Myocyte (in vitro differentiated cells): ENCODE results near the gene HNRNPAB. TPM values are rescaled to one million over a fixed set of nuclear protein-coding genes. Genes with fewer than 3 reads are reported as not detected.
A peak's percentile ranks its signal among the peaks of the same experiment; 100 is the strongest.
"Not testable (repeated sequence)": the region's sequence is repeated elsewhere in the genome, so short reads cannot be mapped to it uniquely, and the experiment has no call there.

Experiments
- DNase-seq: peaks from one replicate; pipeline ENCODE4 v3.0.0-alpha.2; 2012; ENCODE audit warnings: low read depth
- total RNA-seq: library from RNA; depleted of rRNA; stranded (reverse); fragments of >200 nt; gene quantifications from 2 replicates; pipeline ENCODE4 v1.2.3, GENCODE V29; 2014

The HNRNPAB gene
- total RNA-seq, 1 donor from 2014 or later = 88.0 TPM

DNA sequence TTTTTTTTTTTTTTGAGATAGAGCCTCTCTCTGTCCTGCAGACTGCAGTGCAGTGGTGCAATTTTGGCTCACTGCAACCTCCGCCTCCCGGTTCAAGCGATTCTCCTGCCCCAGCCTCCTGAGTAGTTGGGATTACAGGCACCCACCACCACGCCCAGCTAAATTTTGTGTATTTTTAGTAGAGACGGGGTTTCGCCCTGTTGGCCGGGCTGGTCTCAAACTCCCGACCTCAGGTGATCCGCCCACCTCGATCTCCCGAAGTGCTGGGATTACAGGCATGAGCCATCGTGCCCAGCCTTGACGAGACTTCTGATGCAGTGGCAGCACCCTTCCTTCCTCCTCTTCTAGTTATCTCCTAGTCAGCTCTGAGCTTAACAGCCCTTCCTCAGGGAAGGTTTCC lies 24.8 kb downstream of the HNRNPAB start:
- DNase-seq = not testable (repeated sequence)

GRCh38 chr5:178229861-178230260 lies 25.5 kb downstream of the HNRNPAB start:
- no peak for DNase-seq

- DNase-seq = peak; percentile 64
Observed at GRCh38 chr5:178230879-178231538, 26.7 kb downstream of the HNRNPAB start.

- no peak for DNase-seq
Observed at GRCh38 chr5:178231539-178232123, 27.3 kb downstream of the HNRNPAB start.

DNA sequence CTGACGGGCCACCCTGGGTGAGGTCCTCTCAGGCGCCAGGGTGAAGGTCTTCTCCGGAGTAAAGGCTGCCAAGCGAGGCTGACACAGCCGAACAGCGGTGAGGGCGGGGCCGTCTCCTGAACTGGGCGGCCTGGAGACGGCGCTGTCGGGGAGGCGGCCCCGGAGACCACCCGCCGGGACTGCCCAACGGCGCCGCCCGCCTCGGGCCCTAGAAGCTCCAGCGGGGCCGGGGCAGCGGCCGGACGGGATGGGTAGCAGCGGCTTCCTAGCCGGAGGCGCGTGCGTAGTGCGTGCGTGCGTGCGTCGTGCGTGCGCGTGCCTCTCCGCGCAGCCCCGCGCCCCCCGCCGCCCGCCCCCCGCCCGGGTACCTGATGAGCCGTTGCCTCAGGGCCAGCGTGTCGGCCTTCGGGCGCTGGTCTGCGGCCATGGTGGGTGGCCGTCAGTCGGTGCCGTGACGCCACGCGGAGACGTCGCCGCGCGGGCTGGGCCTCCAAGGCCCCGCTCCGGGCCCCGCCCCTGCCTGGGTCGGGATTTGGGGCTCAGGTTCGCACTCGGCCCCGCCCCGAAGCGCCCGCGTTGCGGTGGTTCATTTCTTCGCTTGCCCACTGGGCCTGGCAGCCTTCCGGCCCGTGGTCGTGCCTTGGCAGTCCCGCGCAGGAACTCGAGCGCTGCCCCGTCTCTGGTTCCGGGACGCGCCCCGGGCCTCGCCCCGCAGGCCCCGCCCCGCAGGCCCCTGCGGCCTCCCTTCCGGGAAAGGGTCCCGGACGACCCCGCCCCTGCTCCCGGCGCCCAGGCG lies 28.0 kb downstream of the HNRNPAB start, which contains the start of gene PHYKPL:
Gene PHYKPL, minus strand, starts transcription at position 679 of the 796 bp plus-strand sequence. Its CDS starts 252 bp downstream, at position 427.
- peak; percentile 87 for DNase-seq

DNA sequence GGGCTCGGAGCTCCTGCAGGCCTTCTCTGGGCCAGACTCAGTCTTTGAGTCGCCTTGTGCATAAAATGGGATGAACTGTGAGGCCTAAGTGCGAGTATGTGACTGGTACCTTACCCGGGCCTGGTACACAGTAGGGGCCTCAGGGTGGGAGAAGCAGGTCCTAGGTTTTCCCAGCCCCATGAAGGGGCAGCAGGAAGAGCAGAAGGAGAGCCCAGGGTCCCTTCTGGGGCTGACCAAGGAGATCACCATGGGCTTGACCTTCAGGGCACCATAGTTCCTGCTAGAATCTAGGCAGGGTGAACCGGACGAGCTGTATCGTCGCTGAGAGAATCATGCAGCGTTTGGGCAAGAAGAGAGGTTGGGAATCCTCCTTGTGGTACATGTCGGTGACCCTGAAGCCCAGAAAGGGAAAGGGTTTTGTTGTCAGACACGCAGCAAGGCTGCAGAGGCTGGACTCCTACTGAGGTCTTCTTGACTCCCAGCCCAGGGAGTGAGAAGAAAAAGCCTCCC lies 28.6 kb downstream of the HNRNPAB start:
- no peak for DNase-seq

GRCh38 chr5:178234121-178234749 lies 29.9 kb downstream of the HNRNPAB start:
- no peak for DNase-seq

DNA sequence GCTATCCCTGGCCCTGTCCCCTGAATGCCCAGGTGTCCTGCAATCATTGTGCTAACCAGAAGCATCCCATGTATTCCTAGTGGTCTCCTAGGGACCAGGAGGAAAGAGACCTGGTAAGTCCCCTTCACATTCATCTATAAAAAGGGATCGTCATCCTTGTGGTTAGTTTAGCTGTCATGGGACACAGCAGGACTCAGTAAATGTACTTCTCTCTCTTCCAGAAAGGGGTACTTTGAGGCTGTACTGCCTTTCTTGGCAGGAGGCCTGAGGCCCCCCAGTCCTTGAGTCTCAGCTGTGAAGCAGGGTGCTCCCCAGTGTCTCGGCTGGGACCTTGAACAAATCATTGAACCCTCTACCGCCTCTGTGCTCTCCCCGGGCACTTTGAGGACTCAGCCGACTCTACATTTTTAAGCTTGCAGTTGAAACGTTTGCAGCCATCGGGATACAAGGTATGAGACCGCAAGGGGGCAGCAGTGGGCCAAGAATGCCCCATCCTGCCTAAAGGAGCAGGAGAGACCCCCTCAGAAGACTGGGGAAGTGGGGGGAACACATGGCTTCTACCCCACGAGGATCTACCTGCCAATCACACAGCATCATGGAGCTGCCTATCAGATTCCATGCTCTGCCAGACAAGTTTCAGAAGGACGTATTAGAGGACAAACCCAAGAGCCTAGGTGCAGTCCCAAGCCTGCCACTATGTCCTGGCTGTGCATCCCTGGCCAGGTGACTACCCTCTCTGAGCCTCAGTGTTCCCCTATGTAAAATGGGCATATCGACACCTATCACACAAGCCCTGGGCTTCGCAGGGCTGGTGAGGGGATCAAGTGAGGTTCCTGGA lies 30.6 kb downstream of the HNRNPAB start:
- peak; percentile 65 for DNase-seq

- DNase-seq = no peak
Observed at GRCh38 chr5:178235588-178235974, 31.2 kb downstream of the HNRNPAB start.

DNA sequence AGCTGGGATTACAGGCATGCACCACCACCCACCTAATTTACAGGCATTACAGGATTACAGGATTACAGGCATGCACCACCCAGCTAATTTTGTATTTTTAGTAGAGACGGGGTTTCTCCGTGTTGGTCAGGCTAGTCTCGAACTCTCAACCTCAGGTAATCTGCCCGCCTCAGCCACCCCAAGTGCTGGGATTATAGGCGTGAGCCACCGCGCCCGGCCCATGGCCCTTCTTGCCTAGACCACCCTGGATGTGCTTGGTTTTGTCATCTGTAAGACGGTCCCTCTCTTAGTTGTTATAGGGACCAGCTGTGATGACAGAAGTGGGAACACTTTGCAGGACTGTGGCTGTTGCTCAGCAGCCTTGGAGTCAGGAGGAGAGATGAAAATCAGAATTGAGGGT lies 31.8 kb downstream of the HNRNPAB start:
- DNase-seq = no peak

DNA sequence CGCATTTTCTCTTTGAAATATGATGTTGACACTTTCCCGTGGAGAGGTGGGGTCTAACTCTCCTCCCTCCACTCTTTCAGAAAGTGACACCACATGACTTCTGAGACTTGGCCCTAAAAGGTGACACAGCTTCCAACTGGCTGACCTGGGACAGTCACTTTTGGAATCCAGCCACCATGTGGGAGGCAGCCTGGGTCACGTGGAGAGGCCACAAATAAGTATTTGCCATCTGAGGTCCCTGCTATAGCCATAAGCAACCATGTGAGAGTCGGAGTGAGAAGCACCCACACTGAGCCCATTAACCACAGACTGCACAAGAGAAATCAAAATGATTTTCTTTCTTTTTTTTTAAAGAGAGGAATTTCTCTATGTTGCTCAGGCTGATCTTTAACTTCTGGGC lies 32.3 kb downstream of the HNRNPAB start:
- DNase-seq = peak; percentile 24

GRCh38 chr5:178237431-178238312 lies 33.3 kb downstream of the HNRNPAB start:
- peak; percentile 52 for DNase-seq

DNA sequence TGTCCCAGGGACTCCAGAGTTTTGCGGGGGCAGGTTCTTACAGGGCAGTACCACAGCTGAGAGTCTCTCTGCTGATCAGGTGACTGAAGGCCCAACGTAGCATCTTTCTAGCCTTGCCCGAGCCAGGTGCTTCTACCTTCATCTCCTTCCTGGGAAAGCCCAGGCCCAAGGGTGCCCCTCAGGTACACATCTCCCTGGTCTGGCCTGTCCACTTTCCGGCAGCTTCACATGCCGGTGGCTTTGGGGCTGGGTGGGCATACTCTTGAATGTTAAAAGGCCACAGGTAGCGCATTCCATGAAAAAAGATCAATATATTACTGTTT lies 33.9 kb downstream of the HNRNPAB start:
- DNase-seq = no peak

- DNase-seq = no peak
Observed at GRCh38 chr5:178238711-178239592, 34.6 kb downstream of the HNRNPAB start.

- DNase-seq = not testable (repeated sequence)
Observed at GRCh38 chr5:178239626-178240301, 35.4 kb downstream of the HNRNPAB start.

DNA sequence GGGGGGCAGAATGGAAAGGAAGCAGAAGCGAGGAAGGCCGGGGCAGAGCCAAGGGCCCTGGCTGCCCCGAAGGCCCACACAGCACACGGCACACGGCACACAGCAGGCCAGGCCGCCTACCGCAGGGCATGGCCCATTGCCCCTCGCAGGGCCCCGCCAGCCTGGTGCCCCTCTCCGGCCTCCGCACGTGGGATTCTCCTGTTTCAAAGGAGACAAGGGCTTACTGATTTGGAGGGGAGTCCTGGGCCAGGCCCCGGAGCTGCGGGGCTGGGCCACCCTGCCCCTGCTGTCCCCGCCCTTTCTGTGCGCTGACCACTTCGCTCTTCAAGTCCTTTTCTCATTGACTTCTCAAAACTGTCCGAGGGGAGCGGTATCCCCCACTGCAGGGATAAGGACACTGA lies 36.0 kb downstream of the HNRNPAB start:
- DNase-seq = no peak

DNA sequence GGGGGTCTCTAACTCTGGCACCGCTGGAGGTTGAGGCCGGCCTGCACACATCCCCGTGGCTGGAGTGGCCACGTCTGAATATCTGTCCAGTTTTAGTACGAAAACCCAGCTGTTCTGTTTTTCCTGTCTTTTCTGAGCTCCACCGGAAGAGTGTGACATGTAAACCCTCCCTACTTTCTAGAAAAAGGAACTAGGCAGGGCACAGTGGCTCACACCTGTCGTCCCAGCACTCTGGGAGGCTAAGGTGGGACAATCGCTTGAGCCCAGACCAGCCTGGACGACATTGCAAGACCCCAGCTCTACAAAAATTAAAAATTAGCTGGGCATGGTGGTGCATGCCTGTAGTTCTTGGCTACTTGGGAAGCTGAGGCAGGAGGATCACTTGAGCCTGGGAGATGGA lies 36.4 kb downstream of the HNRNPAB start:
- no peak for DNase-seq

GRCh38 chr5:178241231-178241663 lies 36.9 kb downstream of the HNRNPAB start:
- DNase-seq = no peak
